OCI-LY1 (cell line): Measurements from ENCODE around the gene ZBTB21.

Experiments used
- H2AFZ ChIP-seq: fragments of 200-600 bp; sonication (generic), shearing (Covaris generic); 2 replicates; pipeline ENCODE4 v1.6.0; 2014; ENCODE audit warnings: antibody characterized with exemption, mild to moderate bottlenecking, low read length
- H3F3A ChIP-seq: fragments of 200-600 bp; sonication (generic), shearing (Covaris generic); 2 replicates; pipeline ENCODE4 v1.6.0; 2014; ENCODE audit warnings: mild to moderate bottlenecking, antibody characterized with exemption, low read length, moderate library complexity; ENCODE audit not compliant: insufficient read depth
- H3K27ac ChIP-seq: fragments of 200-600 bp; sonication (generic); 2 replicates; pipeline ENCODE4 v1.5.1; 2014; ENCODE audit warnings: low read length, mixed run types, mild to moderate bottlenecking, low read depth; ENCODE audit not compliant: poor library complexity, severe bottlenecking
- H3K27me3 ChIP-seq: fragments of 200-600 bp; sonication (generic); 2 replicates; pipeline ENCODE4 v1.6.0; 2014; ENCODE audit warnings: antibody characterized with exemption, mild to moderate bottlenecking, low read length, moderate library complexity; ENCODE audit not compliant: insufficient read depth
- H3K36me3 ChIP-seq: fragments of 200-600 bp; sonication (generic); 2 replicates; pipeline ENCODE4 v1.6.1; 2014; ENCODE audit warnings: mild to moderate bottlenecking, antibody characterized with exemption, low read length, moderate library complexity, mixed read lengths; ENCODE audit not compliant: insufficient read depth
- H3K4me1 ChIP-seq: fragments of 200-600 bp; sonication (generic); 2 replicates; pipeline ENCODE4 v1.5.1; 2014; ENCODE audit warnings: mild to moderate bottlenecking, low read length, moderate library complexity; ENCODE audit not compliant: insufficient read depth, severe bottlenecking
- H3K4me2 ChIP-seq: fragments of 200-600 bp; sonication (generic), shearing (Covaris generic); 2 replicates; pipeline ENCODE4 v1.6.1; 2014; ENCODE audit warnings: low read length
- H3K4me3 ChIP-seq: fragments of 200-600 bp; sonication (generic); 2 replicates; pipeline ENCODE4 v1.5.1; 2014; ENCODE audit warnings: low read length, low read depth, mild to moderate bottlenecking, mixed read lengths; ENCODE audit not compliant: poor library complexity, severe bottlenecking
- H3K79me2 ChIP-seq: fragments of 200-600 bp; shearing (Covaris generic); 2 replicates; pipeline ENCODE4 v1.6.1; 2016; ENCODE audit warnings: mixed run types, low read length, mixed read lengths; ENCODE audit not compliant: insufficient read depth
- H3K9ac ChIP-seq: fragments of 200-600 bp; sonication (generic), shearing (Covaris generic); 2 replicates; pipeline ENCODE4 v1.6.1; 2014; ENCODE audit warnings: mild to moderate bottlenecking, low read length, mixed read lengths
- H3K9me2 ChIP-seq: fragments of 200-600 bp; sonication (generic), shearing (Covaris generic); 2 replicates; pipeline ENCODE4 v1.6.1; 2014; ENCODE audit warnings: low read depth, mild to moderate bottlenecking, low read length, mixed read lengths
- H3K9me3 ChIP-seq: fragments of 200-600 bp; shearing (Covaris generic); 2 replicates; pipeline ENCODE4 v1.6.1; 2014; ENCODE audit warnings: low read length, mixed read lengths
- H4K20me1 ChIP-seq: fragments of 200-600 bp; sonication (generic), shearing (Covaris generic); 2 replicates; pipeline ENCODE4 v1.6.0; 2016; ENCODE audit warnings: mild to moderate bottlenecking, low read length; ENCODE audit not compliant: insufficient read depth
- EZH2 ChIP-seq: fragments of 200-600 bp; sonication (generic), shearing (Covaris generic); IDR thresholded peaks from 2 replicates; pipeline ENCODE4 v1.8.0; 2017; ENCODE audit warnings: borderline replicate concordance, mixed run types, mild to moderate bottlenecking, antibody characterized with exemption, low read length, moderate library complexity, mixed read lengths
- TF ChIP-seq, protein P1 (sequence below): fragments of 200-600 bp; sonication (generic), shearing (Covaris generic); IDR thresholded peaks from 2 replicates; pipeline ENCODE4 v1.5.1; 2017; ENCODE audit warnings: mild to moderate bottlenecking, antibody characterized with exemption, low read length, moderate library complexity, mixed read lengths

ZBTB21 gene

DNA sequence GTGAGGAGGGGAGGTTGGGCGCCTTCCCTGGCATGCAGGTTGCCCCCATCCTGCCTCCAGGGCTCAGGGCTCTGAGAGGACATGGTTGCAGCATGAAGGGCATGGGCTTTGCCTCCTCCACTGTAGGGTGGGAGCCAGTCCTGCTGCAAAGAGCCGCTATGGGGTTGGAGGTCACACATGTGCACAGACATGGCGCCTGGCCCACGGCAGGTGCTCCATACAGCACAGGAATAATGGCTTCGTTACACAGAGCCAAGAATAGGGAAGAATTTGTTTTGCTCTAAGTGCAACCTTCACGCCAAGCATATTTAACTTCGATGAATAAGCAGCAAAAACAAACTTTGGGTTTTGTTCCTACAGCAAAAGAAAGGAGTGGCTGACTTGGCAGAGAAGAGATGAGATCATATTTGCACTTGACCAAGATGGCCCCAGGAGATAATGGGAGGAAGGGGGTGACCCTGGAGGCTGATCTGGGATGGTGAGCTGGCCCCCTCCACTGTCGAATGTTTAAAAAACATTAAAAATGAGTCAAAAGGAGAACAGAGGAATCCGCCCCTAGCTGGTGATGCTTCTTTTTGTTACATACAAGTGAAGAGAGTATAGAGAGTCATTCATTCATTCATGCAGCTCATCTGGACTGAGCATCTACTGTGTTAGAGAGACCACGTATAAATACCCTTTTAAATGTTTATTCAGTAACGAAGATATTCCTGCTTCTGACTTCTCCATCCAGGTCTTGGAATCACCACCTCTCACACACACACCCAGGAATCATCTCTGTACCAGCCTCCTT lies 43.9 kb downstream of the ZBTB21 start:
- Histone ChIP-seq H2AFZ (no peak overlapping the region), H3K79me2 (no peaks in the 10 kb centered on the region), H3K27me3 (no peaks in the 10 kb centered on the region), H3F3A (no peaks in the 10 kb centered on the region), H3K9me3 (no peaks in the 10 kb centered on the region), H4K20me1 (no peaks in the 10 kb centered on the region), H3K4me1 (peaks cover 23% of the 10 kb centered on the region), H3K9ac (no peak overlapping the region), H3K36me3 (no peaks in the 10 kb centered on the region), H3K9me2 (no peaks in the 10 kb centered on the region), H3K27ac (no peak overlapping the region), H3K4me3 (no peak overlapping the region), H3K4me2 (no peak overlapping the region)
- TF ChIP-seq, protein P1, sequence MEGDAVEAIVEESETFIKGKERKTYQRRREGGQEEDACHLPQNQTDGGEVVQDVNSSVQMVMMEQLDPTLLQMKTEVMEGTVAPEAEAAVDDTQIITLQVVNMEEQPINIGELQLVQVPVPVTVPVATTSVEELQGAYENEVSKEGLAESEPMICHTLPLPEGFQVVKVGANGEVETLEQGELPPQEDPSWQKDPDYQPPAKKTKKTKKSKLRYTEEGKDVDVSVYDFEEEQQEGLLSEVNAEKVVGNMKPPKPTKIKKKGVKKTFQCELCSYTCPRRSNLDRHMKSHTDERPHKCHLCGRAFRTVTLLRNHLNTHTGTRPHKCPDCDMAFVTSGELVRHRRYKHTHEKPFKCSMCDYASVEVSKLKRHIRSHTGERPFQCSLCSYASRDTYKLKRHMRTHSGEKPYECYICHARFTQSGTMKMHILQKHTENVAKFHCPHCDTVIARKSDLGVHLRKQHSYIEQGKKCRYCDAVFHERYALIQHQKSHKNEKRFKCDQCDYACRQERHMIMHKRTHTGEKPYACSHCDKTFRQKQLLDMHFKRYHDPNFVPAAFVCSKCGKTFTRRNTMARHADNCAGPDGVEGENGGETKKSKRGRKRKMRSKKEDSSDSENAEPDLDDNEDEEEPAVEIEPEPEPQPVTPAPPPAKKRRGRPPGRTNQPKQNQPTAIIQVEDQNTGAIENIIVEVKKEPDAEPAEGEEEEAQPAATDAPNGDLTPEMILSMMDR: no peak
- TF ChIP-seq EZH2: no peak

DNA sequence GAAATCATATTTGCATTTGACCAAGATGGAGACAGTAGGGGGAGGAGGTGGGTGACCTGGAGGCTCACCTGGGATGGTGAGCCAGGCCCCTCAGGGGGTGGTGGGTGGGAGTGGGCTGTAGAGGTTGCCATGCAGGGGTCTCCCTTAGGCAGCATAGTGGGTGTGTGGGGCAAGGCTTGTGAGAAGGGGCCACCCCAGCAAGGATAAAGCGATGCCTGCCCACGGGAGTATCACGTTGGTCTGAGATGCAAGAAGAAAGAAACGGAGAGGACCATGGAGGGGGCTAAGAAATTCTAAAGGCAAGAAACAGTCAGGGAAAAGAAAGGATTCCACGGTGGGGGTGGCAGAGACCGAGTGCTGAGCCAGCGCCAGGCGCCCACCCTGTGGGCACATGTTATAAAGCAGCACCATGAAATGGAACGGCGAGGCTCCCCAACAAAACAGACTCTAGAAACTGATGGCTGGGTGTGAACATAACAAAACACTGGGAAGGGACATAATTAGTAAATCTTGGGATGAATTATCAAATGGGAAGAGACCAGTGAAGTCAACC lies 44.6 kb downstream of the ZBTB21 start:
- no peaks in the 10 kb centered on the region for H3F3A ChIP-seq
- H3K9me2 ChIP-seq: no peaks in the 10 kb centered on the region
- H3K27ac ChIP-seq: no peak overlapping the region
- H3K27me3 ChIP-seq: no peaks in the 10 kb centered on the region
- H4K20me1 ChIP-seq: no peaks in the 10 kb centered on the region
- no peaks in the 10 kb centered on the region for H3K9me3 ChIP-seq
- H2AFZ ChIP-seq: no peak overlapping the region
- no peak overlapping the region for H3K9ac ChIP-seq
- H3K4me1 ChIP-seq: peaks cover 26% of the 10 kb centered on the region
- no peaks in the 10 kb centered on the region for H3K79me2 ChIP-seq
- H3K4me3 ChIP-seq: no peak overlapping the region
- no peak overlapping the region for H3K4me2 ChIP-seq
- no peak for TF ChIP-seq EZH2
- TF ChIP-seq, protein P1: no peak
- H3K36me3 ChIP-seq: no peaks in the 10 kb centered on the region

DNA sequence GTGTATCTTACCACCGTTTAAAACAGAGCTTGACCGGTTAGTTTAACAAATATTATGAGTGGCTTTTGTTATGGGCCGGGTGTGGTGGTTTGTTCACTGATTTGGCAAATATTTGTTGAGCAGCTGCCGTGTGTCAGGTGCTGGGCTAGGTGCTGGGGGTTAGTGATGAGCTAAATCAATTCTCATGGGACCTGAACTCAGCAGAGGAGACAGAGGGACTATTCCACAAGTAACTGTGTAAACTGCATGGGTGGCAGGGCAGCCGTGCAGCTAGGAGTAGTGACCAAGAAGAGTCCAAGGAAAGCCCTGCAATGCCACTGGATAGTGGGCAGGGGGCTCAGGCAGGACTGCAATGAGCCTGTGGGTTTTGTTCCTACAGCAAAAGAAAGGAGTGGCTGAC lies 45.1 kb downstream of the ZBTB21 start:
- no peak overlapping the region for H3K27ac ChIP-seq
- no peaks in the 10 kb centered on the region for H3K36me3 ChIP-seq
- no peaks in the 10 kb centered on the region for H3K9me3 ChIP-seq
- no peak overlapping the region for H3K4me3 ChIP-seq
- H3K4me2 ChIP-seq: no peak overlapping the region
- H2AFZ ChIP-seq: no peak overlapping the region
- peaks cover 26% of the 10 kb centered on the region for H3K4me1 ChIP-seq
- H4K20me1 ChIP-seq: no peaks in the 10 kb centered on the region
- H3K9me2 ChIP-seq: no peaks in the 10 kb centered on the region
- H3K9ac ChIP-seq: no peak overlapping the region
- H3K27me3 ChIP-seq: no peaks in the 10 kb centered on the region
- no peaks in the 10 kb centered on the region for H3K79me2 ChIP-seq
- TF ChIP-seq EZH2: no peak
- TF ChIP-seq, protein P1: no peak
- H3F3A ChIP-seq: no peaks in the 10 kb centered on the region
